OCI-LY3 (cell line): Measurements from ENCODE around the gene CTNNA3.

Source experiments
- CTCF ChIP-seq: fragments of 200-600, 300-600 bp; sonication (generic); IDR thresholded peaks from 2 replicates; pipeline ENCODE4 v1.5.1; 2014; ENCODE audit warnings: antibody characterized with exemption, low read length, low read depth
- EZH2phosphoT487 ChIP-seq: fragments of 200-600 bp; shearing (Covaris generic); IDR thresholded peaks from 2 replicates; pipeline ENCODE4 v1.6.1; 2018; ENCODE audit warnings: antibody characterized with exemption, mixed run types, low read depth

- TF ChIP-seq CTCF: no peak
- no peak for TF ChIP-seq EZH2phosphoT487
Measured at GRCh38 chr10:66827353-66827752, 868.6 kb downstream of the CTNNA3 start.
